RWPE2 (cell line): ENCODE measurements around the gene TMEM252.
A peak's percentile ranks its signal among the peaks of the same experiment; 100 is the strongest.

ENCODE experiments used
- ATAC-seq: fragments of 200-7000 bp; cut with Tn5 transposase; 3 replicates; pipeline ENCODE4 v1.9.1; 2021; ENCODE audit warnings: low read depth
- DNase-seq: peaks from one replicate; pipeline ENCODE4 v3.0.0-alpha.2; 2020; ENCODE audit warnings: low spot score
- H3K27ac ChIP-seq: fragments of 450-650 bp; 2 replicates; pipeline ENCODE4 v1.5.1; 2017; ENCODE audit warnings: mild to moderate bottlenecking; ENCODE audit not compliant: poor library complexity, severe bottlenecking
- H3K27me3 ChIP-seq: fragments of 250-450 bp; sonication (Bioruptor Pico); 2 replicates; pipeline ENCODE4 v1.5.1; 2021; ENCODE audit warnings: mild to moderate bottlenecking, moderate library complexity; ENCODE audit not compliant: insufficient read depth, poor library complexity, severe bottlenecking
- H3K36me3 ChIP-seq: fragments of 250-450 bp; sonication (Bioruptor Pico); 2 replicates; pipeline ENCODE4 v1.5.1; 2020; ENCODE audit warnings: low read depth, mild to moderate bottlenecking, moderate library complexity
- H3K4me1 ChIP-seq: fragments of 250-450 bp; sonication (Bioruptor Pico); 2 replicates; pipeline ENCODE4 v1.5.1; 2021; ENCODE audit warnings: mild to moderate bottlenecking, moderate library complexity; ENCODE audit not compliant: insufficient read depth, poor library complexity, severe bottlenecking
- H3K4me3 ChIP-seq: fragments of 250-450 bp; sonication (Bioruptor Pico); 2 replicates; pipeline ENCODE4 v1.5.1; 2021; ENCODE audit warnings: mild to moderate bottlenecking, moderate library complexity; ENCODE audit not compliant: severe bottlenecking
- H3K9me3 ChIP-seq: fragments of 250-450 bp; sonication (Bioruptor Pico); 2 replicates; pipeline ENCODE4 v1.5.1; 2021; ENCODE audit warnings: mild to moderate bottlenecking, moderate library complexity; ENCODE audit not compliant: severe bottlenecking
- TF ChIP-seq, protein P1 (sequence below): fragments of 450-650 bp; IDR thresholded peaks from one replicate; pipeline ENCODE4 v1.5.1; 2017; ENCODE audit warnings: mild to moderate bottlenecking, moderate library complexity; ENCODE audit not compliant: poor library complexity, severe bottlenecking

TMEM252 gene

GRCh38 chr9:68507806-68508145 is 32.9 kb downstream of the TMEM252 start:
- no peak for DNase-seq
- no peak for ATAC-seq
- H3K9me3 ChIP-seq, result no peaks in the 10 kb centered on the region

GRCh38 chr9:68507130-68507805 is 33.4 kb downstream of the TMEM252 start:
- no peaks in the 10 kb centered on the region for H3K4me1 ChIP-seq
- no peaks in the 10 kb centered on the region for H3K36me3 ChIP-seq
- no peak for ATAC-seq
- no peak overlapping the region for H3K4me3 ChIP-seq
- H3K27ac ChIP-seq, result no peak overlapping the region
- no peaks in the 10 kb centered on the region for H3K9me3 ChIP-seq
- TF ChIP-seq, protein P1, sequence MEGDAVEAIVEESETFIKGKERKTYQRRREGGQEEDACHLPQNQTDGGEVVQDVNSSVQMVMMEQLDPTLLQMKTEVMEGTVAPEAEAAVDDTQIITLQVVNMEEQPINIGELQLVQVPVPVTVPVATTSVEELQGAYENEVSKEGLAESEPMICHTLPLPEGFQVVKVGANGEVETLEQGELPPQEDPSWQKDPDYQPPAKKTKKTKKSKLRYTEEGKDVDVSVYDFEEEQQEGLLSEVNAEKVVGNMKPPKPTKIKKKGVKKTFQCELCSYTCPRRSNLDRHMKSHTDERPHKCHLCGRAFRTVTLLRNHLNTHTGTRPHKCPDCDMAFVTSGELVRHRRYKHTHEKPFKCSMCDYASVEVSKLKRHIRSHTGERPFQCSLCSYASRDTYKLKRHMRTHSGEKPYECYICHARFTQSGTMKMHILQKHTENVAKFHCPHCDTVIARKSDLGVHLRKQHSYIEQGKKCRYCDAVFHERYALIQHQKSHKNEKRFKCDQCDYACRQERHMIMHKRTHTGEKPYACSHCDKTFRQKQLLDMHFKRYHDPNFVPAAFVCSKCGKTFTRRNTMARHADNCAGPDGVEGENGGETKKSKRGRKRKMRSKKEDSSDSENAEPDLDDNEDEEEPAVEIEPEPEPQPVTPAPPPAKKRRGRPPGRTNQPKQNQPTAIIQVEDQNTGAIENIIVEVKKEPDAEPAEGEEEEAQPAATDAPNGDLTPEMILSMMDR, result peak; percentile 71
- DNase-seq, result no peak
- H3K27me3 ChIP-seq, result no peaks in the 10 kb centered on the region

More at GRCh38 chr9:68507806-68508145, 32.9 kb downstream of the TMEM252 start:
- no peak overlapping the region for H3K4me3 ChIP-seq
- H3K27me3 ChIP-seq, result no peaks in the 10 kb centered on the region
- no peaks in the 10 kb centered on the region for H3K4me1 ChIP-seq
- H3K36me3 ChIP-seq, result no peaks in the 10 kb centered on the region
- no peak overlapping the region for H3K27ac ChIP-seq
- TF ChIP-seq, protein P1, result peak; percentile 50

DNA sequence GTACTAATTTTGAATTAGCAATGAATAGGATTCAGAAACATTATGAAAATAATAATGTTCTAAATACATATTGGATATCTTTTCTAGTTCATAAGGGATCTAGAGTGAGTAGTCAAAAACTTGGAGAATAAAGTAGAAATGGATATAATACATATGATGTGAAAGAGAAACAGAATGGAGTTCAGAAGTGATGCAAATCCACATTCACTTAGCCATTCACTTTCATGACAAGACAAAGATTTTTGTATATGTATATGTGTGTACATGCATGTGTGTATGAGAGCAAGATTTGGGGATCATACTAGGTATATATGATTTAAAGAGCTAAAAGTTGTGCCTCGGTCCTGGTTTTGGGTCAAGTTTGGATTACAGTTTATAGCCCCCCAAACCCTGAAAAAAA is 34.1 kb downstream of the TMEM252 start:
- DNase-seq (no peak), ATAC-seq (no peak)
- no peak overlapping the region for H3K4me3 ChIP-seq
- no peaks in the 10 kb centered on the region for H3K27me3 ChIP-seq
- no peaks in the 10 kb centered on the region for H3K9me3 ChIP-seq
- H3K27ac ChIP-seq, result no peak overlapping the region
- TF ChIP-seq, protein P1, result no peak
- H3K4me1 ChIP-seq, result no peaks in the 10 kb centered on the region
- H3K36me3 ChIP-seq, result no peaks in the 10 kb centered on the region

GRCh38 chr9:68505681-68506409 is 34.8 kb downstream of the TMEM252 start:
- TF ChIP-seq, protein P1, result no peak

GRCh38 chr9:68502279-68502678 is 38.4 kb downstream of the TMEM252 start:
- no peak overlapping the region for H3K4me3 ChIP-seq
- no peak for ATAC-seq

More at GRCh38 chr9:68505681-68506409, 34.8 kb downstream of the TMEM252 start:
- no peaks in the 10 kb centered on the region for H3K27me3 ChIP-seq
- ATAC-seq (no peak), DNase-seq (no peak)
- H3K4me3 ChIP-seq, result no peak overlapping the region
- H3K4me1 ChIP-seq, result no peaks in the 10 kb centered on the region
- H3K36me3 ChIP-seq, result no peaks in the 10 kb centered on the region
- H3K9me3 ChIP-seq, result no peaks in the 10 kb centered on the region
- no peak overlapping the region for H3K27ac ChIP-seq

More at GRCh38 chr9:68502279-68502678, 38.4 kb downstream of the TMEM252 start:
- no peaks in the 10 kb centered on the region for H3K27me3 ChIP-seq
- H3K27ac ChIP-seq, result no peak overlapping the region
- TF ChIP-seq, protein P1, result no peak
- no peaks in the 10 kb centered on the region for H3K36me3 ChIP-seq
- H3K4me1 ChIP-seq, result no peaks in the 10 kb centered on the region
- DNase-seq, result no peak
- H3K9me3 ChIP-seq, result no peaks in the 10 kb centered on the region
